Measurements from ENCODE around the gene TMED9. TPM values are rescaled to one million over a fixed set of nuclear protein-coding genes. Genes with fewer than 3 reads are reported as not detected.

Gene TMED9
- polyA plus RNA-seq, 3 donors from 2014 or later, result 172 to 231 (median 178) TPM

- DNase-seq, result no peak
- H3K4me3 Mint-ChIP-seq, result no peak overlapping the region
- peaks cover 19 to 23% of the 10 kb centered on the region in 2 donors for H3K4me1 Mint-ChIP-seq
- peaks cover 0 to 1% (median 0%) of the 10 kb centered on the region in 6 donors for H3K9me3 Mint-ChIP-seq
- peaks cover 0 to 10% (median 5%) of the 10 kb centered on the region in 3 donors for H3K36me3 Mint-ChIP-seq
- H3K27ac Mint-ChIP-seq, result no peak overlapping the region
- H3K27me3 Mint-ChIP-seq (ENCODE audit: low read depth in 3 of 3), result peaks cover 0 to 9% (median 7%) of the 10 kb centered on the region in 3 donors
These were observed 12.7 kb downstream of the TMED9 start for GRCh38 chr5:177604656-177605055.

GRCh38 chr5:177605078-177605477, 13.1 kb downstream of the TMED9 start:
- Mint-ChIP-seq H3K27ac (peak overlapping the region in 1 of 6 donors; percentile 73), H3K27me3 (ENCODE audit: low read depth in 3 of 3) (peaks cover 0 to 9% (median 7%) of the 10 kb centered on the region in 3 donors), H3K4me1 (peaks cover 19 to 23% of the 10 kb centered on the region in 2 donors), H3K36me3 (peaks cover 0 to 10% (median 5%) of the 10 kb centered on the region in 3 donors), H3K4me3 (no peak overlapping the region), H3K9me3 (peaks cover 0 to 1% (median 0%) of the 10 kb centered on the region in 6 donors)
- DNase-seq, result no peak

- DNase-seq, result no peak
- Mint-ChIP-seq H3K4me3 (no peak overlapping the region), H3K27me3 (ENCODE audit: low read depth in 3 of 3) (peaks cover 0 to 4% (median 3%) of the 10 kb centered on the region in 3 donors), H3K9me3 (peaks cover 0 to under 1% (median 0%) of the 10 kb centered on the region in 6 donors), H3K36me3 (peaks cover 0 to 8% (median 5%) of the 10 kb centered on the region in 3 donors), H3K4me1 (peaks cover 14 to 17% of the 10 kb centered on the region in 2 donors), H3K27ac (peak overlapping the region in 1 of 6 donors; percentile 73)
These were observed 13.7 kb downstream of the TMED9 start for GRCh38 chr5:177605667-177606066.

- Mint-ChIP-seq H3K9me3 (no peaks in the 10 kb centered on the region), H3K4me1 (peaks cover 8 to 11% of the 10 kb centered on the region in 2 donors), H3K36me3 (peaks cover 0 to 8% (median 5%) of the 10 kb centered on the region in 3 donors), H3K27me3 (ENCODE audit: low read depth in 3 of 3) (peaks cover 0 to 6% (median 3%) of the 10 kb centered on the region in 3 donors), H3K4me3 (no peak overlapping the region), H3K27ac (peak overlapping the region in 3 of 6 donors; percentile 5 to 35 (median 22))
- no peak for DNase-seq
These were observed 14.4 kb downstream of the TMED9 start for GRCh38 chr5:177606071-177607051.

- H3K36me3 Mint-ChIP-seq, result peaks cover 0 to 8% (median 5%) of the 10 kb centered on the region in 3 donors
- no peak for DNase-seq
- H3K27ac Mint-ChIP-seq, result no peak overlapping the region
- H3K27me3 Mint-ChIP-seq (ENCODE audit: low read depth in 3 of 3), result peaks cover 0 to 6% (median 3%) of the 10 kb centered on the region in 3 donors
- peaks cover 5 to 6% of the 10 kb centered on the region in 2 donors for H3K4me1 Mint-ChIP-seq
- H3K4me3 Mint-ChIP-seq, result no peak overlapping the region
- H3K9me3 Mint-ChIP-seq, result no peaks in the 10 kb centered on the region
These were observed 15.1 kb downstream of the TMED9 start for GRCh38 chr5:177607115-177607451.

GRCh38 chr5:177607452-177608192, 15.6 kb downstream of the TMED9 start:
- H3K27ac Mint-ChIP-seq, result no peak overlapping the region

GRCh38 chr5:177608243-177609075, 16.5 kb downstream of the TMED9 start:
- Mint-ChIP-seq H3K27ac (no peak overlapping the region), H3K36me3 (peaks cover 0 to 5% (median 4%) of the 10 kb centered on the region in 3 donors), H3K9me3 (no peaks in the 10 kb centered on the region), H3K4me1 (peaks cover 0 to 3% of the 10 kb centered on the region in 2 donors), H3K4me3 (no peak overlapping the region), H3K27me3 (ENCODE audit: low read depth in 3 of 3) (peaks cover 0 to 6% (median 3%) of the 10 kb centered on the region in 3 donors)
- no peak for DNase-seq

More at GRCh38 chr5:177607452-177608192, 15.6 kb downstream of the TMED9 start:
- H3K27me3 Mint-ChIP-seq (ENCODE audit: low read depth in 3 of 3), result peaks cover 0 to 6% (median 3%) of the 10 kb centered on the region in 3 donors
- DNase-seq, result peak; percentile 13 to 18 (median 18)
- H3K9me3 Mint-ChIP-seq, result no peaks in the 10 kb centered on the region
- peaks cover 0 to 5% (median 4%) of the 10 kb centered on the region in 3 donors for H3K36me3 Mint-ChIP-seq
- peaks cover under 1 to 5% of the 10 kb centered on the region in 2 donors for H3K4me1 Mint-ChIP-seq
- no peak overlapping the region for H3K4me3 Mint-ChIP-seq

GRCh38 chr5:177609076-177610059, 17.4 kb downstream of the TMED9 start:
- H3K36me3 Mint-ChIP-seq, result peaks cover 0 to 5% (median 4%) of the 10 kb centered on the region in 3 donors
- peaks cover 0 to 6% (median 3%) of the 10 kb centered on the region in 3 donors for H3K27me3 Mint-ChIP-seq (ENCODE audit: low read depth in 3 of 3)
- no peak for DNase-seq
- no peaks in the 10 kb centered on the region for H3K4me1 Mint-ChIP-seq
- no peak overlapping the region for H3K4me3 Mint-ChIP-seq
- no peaks in the 10 kb centered on the region for H3K9me3 Mint-ChIP-seq
- H3K27ac Mint-ChIP-seq, result peak overlapping the region in 1 of 6 donors; percentile 7

- H3K4me3 Mint-ChIP-seq, result no peak overlapping the region
- no peaks in the 10 kb centered on the region for H3K9me3 Mint-ChIP-seq
- no peak for DNase-seq
- H3K4me1 Mint-ChIP-seq, result no peaks in the 10 kb centered on the region
- H3K27me3 Mint-ChIP-seq (ENCODE audit: low read depth in 3 of 3), result peaks cover 0 to 6% (median 3%) of the 10 kb centered on the region in 3 donors
- peak overlapping the region in 1 of 6 donors; percentile 7 for H3K27ac Mint-ChIP-seq
- peaks cover 0 to 5% (median 4%) of the 10 kb centered on the region in 3 donors for H3K36me3 Mint-ChIP-seq
These were observed 18.2 kb downstream of the TMED9 start for GRCh38 chr5:177610131-177610769.

GRCh38 chr5:177610770-177611445, 18.9 kb downstream of the TMED9 start:
- Mint-ChIP-seq H3K36me3 (peaks cover 0 to 5% (median 4%) of the 10 kb centered on the region in 3 donors), H3K4me3 (no peak overlapping the region), H3K27ac (no peak overlapping the region), H3K9me3 (no peaks in the 10 kb centered on the region), H3K4me1 (no peaks in the 10 kb centered on the region), H3K27me3 (ENCODE audit: low read depth in 3 of 3) (peaks cover 0 to 6% (median 3%) of the 10 kb centered on the region in 3 donors)
- no peak for DNase-seq

- no peaks in the 10 kb centered on the region for H3K9me3 Mint-ChIP-seq
- peak overlapping the region in 1 of 5 donors; percentile 5 for H3K4me3 Mint-ChIP-seq
- H3K4me1 Mint-ChIP-seq, result no peaks in the 10 kb centered on the region
- DNase-seq, result no peak
- H3K27ac Mint-ChIP-seq, result no peak overlapping the region
- H3K36me3 Mint-ChIP-seq, result peaks cover 0 to under 1% (median 0%) of the 10 kb centered on the region in 3 donors
- H3K27me3 Mint-ChIP-seq (ENCODE audit: low read depth in 3 of 3), result peaks cover 0 to 4% (median 3%) of the 10 kb centered on the region in 3 donors
These were observed 19.6 kb downstream of the TMED9 start for GRCh38 chr5:177611446-177612214.
